ENCODE data around the gene UMODL1.

The UMODL1 gene

GRCh38 chr21:42145569-42146272 lies 74.6 kb downstream of the UMODL1 start:
- DNase-seq (ENCODE audit: low read depth in 1 of 2, low spot score in 1 of 2), result peak; percentile 24 to 53
- TF ChIP-seq GABPA (IDR thresholded peaks at IDR 0.05; ENCODE audit: low read depth) (no peak), REST (IDR thresholded peaks at IDR 0.05; ENCODE audit: insufficient replicate concordance, low read depth) (no peak), CTCF (IDR thresholded peaks at IDR 0.05; ENCODE audit: insufficient read depth, low read length) (peak; percentile 93), SPI1 (IDR thresholded peaks at IDR 0.05; ENCODE audit: borderline replicate concordance, low read depth) (no peak), POLR2AphosphoS5 (IDR thresholded peaks at IDR 0.05; ENCODE audit: low read depth) (no peak)
- Histone ChIP-seq H3K27me3 (ENCODE audit: insufficient read depth, poor library complexity, severe bottlenecking) (no peaks in the 10 kb centered on the region), H3K4me3 (replicated peaks; ENCODE audit: insufficient read depth, low read length) (no peak overlapping the region), H3K27ac (replicated peaks) (no peak overlapping the region)

GRCh38 chr21:42146273-42146805 lies 75.2 kb downstream of the UMODL1 start:
- DNase-seq (ENCODE audit: low read depth in 1 of 2, low spot score in 1 of 2), result no peak
- Histone ChIP-seq H3K27ac (replicated peaks) (no peak overlapping the region), H3K27me3 (ENCODE audit: insufficient read depth, poor library complexity, severe bottlenecking) (no peaks in the 10 kb centered on the region), H3K4me3 (replicated peaks; ENCODE audit: insufficient read depth, low read length) (no peak overlapping the region)
- TF ChIP-seq POLR2AphosphoS5 (IDR thresholded peaks at IDR 0.05; ENCODE audit: low read depth) (no peak), SPI1 (IDR thresholded peaks at IDR 0.05; ENCODE audit: borderline replicate concordance, low read depth) (no peak), REST (IDR thresholded peaks at IDR 0.05; ENCODE audit: insufficient replicate concordance, low read depth) (no peak), GABPA (IDR thresholded peaks at IDR 0.05; ENCODE audit: low read depth) (no peak), CTCF (IDR thresholded peaks at IDR 0.05; ENCODE audit: insufficient read depth, low read length) (no peak)

GRCh38 chr21:42146821-42147220 lies 75.7 kb downstream of the UMODL1 start:
- H3K4me3 ChIP-seq (replicated peaks; ENCODE audit: insufficient read depth, low read length), result no peak overlapping the region
- TF ChIP-seq REST (IDR thresholded peaks at IDR 0.05; ENCODE audit: insufficient replicate concordance, low read depth) (no peak), SPI1 (IDR thresholded peaks at IDR 0.05; ENCODE audit: borderline replicate concordance, low read depth) (no peak), CTCF (IDR thresholded peaks at IDR 0.05; ENCODE audit: insufficient read depth, low read length) (no peak), POLR2AphosphoS5 (IDR thresholded peaks at IDR 0.05; ENCODE audit: low read depth) (no peak), GABPA (IDR thresholded peaks at IDR 0.05; ENCODE audit: low read depth) (no peak)
- H3K27ac ChIP-seq (replicated peaks), result no peak overlapping the region
- H3K27me3 ChIP-seq (ENCODE audit: insufficient read depth, poor library complexity, severe bottlenecking), result no peaks in the 10 kb centered on the region
- no peak for DNase-seq (ENCODE audit: low read depth in 1 of 2, low spot score in 1 of 2)
